ENCODE data around the gene UBE2E1.
"Not testable (repeated sequence)": the region's sequence is repeated elsewhere in the genome, so short reads cannot be mapped to it uniquely, and the experiment has no call there.

Gene UBE2E1

GRCh38 chr3:23837286-23837685 is 31.5 kb downstream of the UBE2E1 start:
- no peaks in the 10 kb centered on the region for H3K27me3 ChIP-seq (replicated peaks in 2 of 5; ENCODE audit: control insufficient read depth in 4 of 5, insufficient read depth in 5 of 5, low read length in 4 of 5)
- H3K36me3 ChIP-seq (ENCODE audit: control insufficient read depth in 4 of 4, insufficient read depth in 4 of 4, low read length in 3 of 4) = peaks cover 0 to 5% (median 1%) of the 10 kb centered on the region in 4 experiments
- H3K4me3 ChIP-seq (ENCODE audit: control insufficient read depth in 1 of 7, extremely low read depth in 1 of 7, insufficient read depth in 4 of 7, low read depth in 2 of 7, low read length in 6 of 7) = no peak overlapping the region
- no peak for DNase-seq
- ChIA-PET CTCF (interaction anchor here (0.8 to 5.7 kb wide), 13 partner anchors 8 to 71 kb away, joined by 3 to 45 read pairs (median 5); no protein-coding TSS in a partner anchor), POLR2A (no interaction called here)
- peaks cover 30 to 50% (median 37%) of the 10 kb centered on the region in 4 experiments for H3K4me1 ChIP-seq (ENCODE audit: control extremely low read depth in 1 of 4, control insufficient read depth in 4 of 4, insufficient read depth in 4 of 4, low read length in 3 of 4)
- WGBS (ENCODE audit: insufficient coverage) = 100% methylated on average over 1 of the region's 1 CpG
- H3K27ac ChIP-seq (ENCODE audit: insufficient read depth in 1 of 2, low read depth in 1 of 2, low read length in 2 of 2, poor library complexity in 1 of 2, severe bottlenecking in 2 of 2) = peak overlapping the region in 1 of 2 experiments; percentile 10
- no peaks in the 10 kb centered on the region for H3K9me3 ChIP-seq (ENCODE audit: control extremely low read depth in 1 of 5, control insufficient read depth in 4 of 5, insufficient read depth in 2 of 5, low read depth in 1 of 5, low read length in 4 of 5)

GRCh38 chr3:23837691-23838090 is 31.9 kb downstream of the UBE2E1 start:
- DNase-seq = no peak
- no peaks in the 10 kb centered on the region for H3K9me3 ChIP-seq (ENCODE audit: control extremely low read depth in 1 of 5, control insufficient read depth in 4 of 5, insufficient read depth in 2 of 5, low read depth in 1 of 5, low read length in 4 of 5)
- H3K4me3 ChIP-seq (ENCODE audit: control insufficient read depth in 1 of 7, extremely low read depth in 1 of 7, insufficient read depth in 4 of 7, low read depth in 2 of 7, low read length in 6 of 7) = no peak overlapping the region
- WGBS (ENCODE audit: insufficient coverage) = no CpG with 5 or more reads among the region's 1 CpG
- POLR2A ChIA-PET = no interaction called here
- H3K27me3 ChIP-seq (replicated peaks in 2 of 5; ENCODE audit: control insufficient read depth in 4 of 5, insufficient read depth in 5 of 5, low read length in 4 of 5) = no peaks in the 10 kb centered on the region
- H3K36me3 ChIP-seq (ENCODE audit: control insufficient read depth in 4 of 4, insufficient read depth in 4 of 4, low read length in 3 of 4) = peaks cover 0 to 2% (median 0%) of the 10 kb centered on the region in 4 experiments
- peak overlapping the region in 1 of 2 experiments; percentile 10 for H3K27ac ChIP-seq (ENCODE audit: insufficient read depth in 1 of 2, low read depth in 1 of 2, low read length in 2 of 2, poor library complexity in 1 of 2, severe bottlenecking in 2 of 2)
- CTCF ChIA-PET = interaction anchor here (0.8 to 5.7 kb wide), 10 partner anchors 8 to 52 kb away, joined by 3 to 45 read pairs (median 5); no protein-coding TSS in a partner anchor
- peaks cover 30 to 50% (median 37%) of the 10 kb centered on the region in 4 experiments for H3K4me1 ChIP-seq (ENCODE audit: control extremely low read depth in 1 of 4, control insufficient read depth in 4 of 4, insufficient read depth in 4 of 4, low read length in 3 of 4)

DNA sequence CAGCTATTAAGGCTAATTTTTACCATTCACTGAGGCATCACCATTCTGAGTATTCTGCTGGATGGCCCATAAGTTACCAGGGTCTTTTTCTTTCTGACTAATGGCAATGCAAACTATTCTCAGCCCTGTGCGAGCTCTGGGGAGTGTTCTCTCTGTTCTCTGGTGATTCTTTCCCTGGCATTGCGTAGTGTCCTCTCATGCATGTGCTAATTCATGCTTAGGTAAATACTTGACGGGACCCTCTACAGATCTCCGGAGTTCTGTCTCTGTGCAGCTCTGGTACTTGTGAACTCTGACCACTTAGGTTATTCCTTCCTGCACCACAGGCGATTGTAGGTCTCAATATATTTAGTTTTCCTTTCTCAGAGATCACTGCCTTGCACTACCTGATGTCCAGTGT is 34.8 kb downstream of the UBE2E1 start:
- Histone ChIP-seq H3K9me3 (ENCODE audit: control extremely low read depth in 1 of 5, control insufficient read depth in 4 of 5, insufficient read depth in 2 of 5, low read depth in 1 of 5, low read length in 4 of 5) (no peaks in the 10 kb centered on the region), H3K27ac (ENCODE audit: insufficient read depth in 1 of 2, low read depth in 1 of 2, low read length in 2 of 2, poor library complexity in 1 of 2, severe bottlenecking in 2 of 2) (no peak overlapping the region), H3K4me1 (ENCODE audit: control extremely low read depth in 1 of 4, control insufficient read depth in 4 of 4, insufficient read depth in 4 of 4, low read length in 3 of 4) (peaks cover 22 to 38% (median 30%) of the 10 kb centered on the region in 4 experiments), H3K4me3 (ENCODE audit: control insufficient read depth in 1 of 7, extremely low read depth in 1 of 7, insufficient read depth in 4 of 7, low read depth in 2 of 7, low read length in 6 of 7) (no peak overlapping the region), H3K36me3 (ENCODE audit: control insufficient read depth in 4 of 4, insufficient read depth in 4 of 4, low read length in 3 of 4) (peaks cover 0 to 4% (median 1%) of the 10 kb centered on the region in 4 experiments), H3K27me3 (replicated peaks in 2 of 5; ENCODE audit: control insufficient read depth in 4 of 5, insufficient read depth in 5 of 5, low read length in 4 of 5) (no peaks in the 10 kb centered on the region)
- 98% methylated on average over 4 of the region's 5 CpGs for WGBS (ENCODE audit: insufficient coverage)
- ChIA-PET CTCF (interaction anchor here (0.6 to 1.2 kb wide), 3 partner anchors 9 to 41 kb away, joined by 3 to 5 read pairs (median 4); no protein-coding TSS in a partner anchor), POLR2A (no interaction called here)
- no peak for DNase-seq

DNA sequence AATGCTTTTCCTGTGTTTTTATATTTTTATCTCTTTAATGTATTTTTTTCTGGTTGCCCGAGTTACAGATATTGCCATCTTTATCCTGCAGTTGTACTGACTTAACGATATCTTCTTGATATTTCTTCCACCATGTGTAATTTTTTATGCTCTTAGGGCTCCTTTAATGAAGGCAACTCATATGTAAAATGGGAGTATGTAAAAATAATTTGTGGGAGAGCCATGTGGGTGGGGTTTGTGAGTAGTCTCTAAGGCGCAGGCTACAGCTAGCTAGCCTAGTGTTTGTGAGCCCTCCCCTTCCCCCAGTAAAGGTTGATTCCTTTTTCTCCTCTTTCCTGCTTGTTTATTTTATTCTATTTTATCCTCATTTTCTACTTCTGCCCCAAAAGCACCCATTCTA is 38.1 kb downstream of the UBE2E1 start:
- Histone ChIP-seq H3K36me3 (ENCODE audit: control insufficient read depth in 4 of 4, insufficient read depth in 4 of 4, low read length in 3 of 4) (peaks cover 0 to 4% (median 1%) of the 10 kb centered on the region in 4 experiments), H3K27ac (ENCODE audit: insufficient read depth in 1 of 2, low read depth in 1 of 2, low read length in 2 of 2, poor library complexity in 1 of 2, severe bottlenecking in 2 of 2) (no peak overlapping the region), H3K4me3 (ENCODE audit: control insufficient read depth in 1 of 7, extremely low read depth in 1 of 7, insufficient read depth in 4 of 7, low read depth in 2 of 7, low read length in 6 of 7) (no peak overlapping the region), H3K9me3 (ENCODE audit: control extremely low read depth in 1 of 5, control insufficient read depth in 4 of 5, insufficient read depth in 2 of 5, low read depth in 1 of 5, low read length in 4 of 5) (no peaks in the 10 kb centered on the region), H3K4me1 (ENCODE audit: control extremely low read depth in 1 of 4, control insufficient read depth in 4 of 4, insufficient read depth in 4 of 4, low read length in 3 of 4) (peaks cover 4 to 16% (median 9%) of the 10 kb centered on the region in 4 experiments), H3K27me3 (replicated peaks in 2 of 5; ENCODE audit: control insufficient read depth in 4 of 5, insufficient read depth in 5 of 5, low read length in 4 of 5) (no peaks in the 10 kb centered on the region)
- CTCF ChIA-PET = interaction anchor here (1.0 to 6.2 kb wide), 4 partner anchors 8 to 31 kb away, joined by 3 to 45 read pairs (median 14); no protein-coding TSS in a partner anchor
- POLR2A ChIA-PET = no interaction called here
- no CpG with 5 or more reads among the region's 3 CpGs for WGBS (ENCODE audit: insufficient coverage)
- DNase-seq = no peak

DNA sequence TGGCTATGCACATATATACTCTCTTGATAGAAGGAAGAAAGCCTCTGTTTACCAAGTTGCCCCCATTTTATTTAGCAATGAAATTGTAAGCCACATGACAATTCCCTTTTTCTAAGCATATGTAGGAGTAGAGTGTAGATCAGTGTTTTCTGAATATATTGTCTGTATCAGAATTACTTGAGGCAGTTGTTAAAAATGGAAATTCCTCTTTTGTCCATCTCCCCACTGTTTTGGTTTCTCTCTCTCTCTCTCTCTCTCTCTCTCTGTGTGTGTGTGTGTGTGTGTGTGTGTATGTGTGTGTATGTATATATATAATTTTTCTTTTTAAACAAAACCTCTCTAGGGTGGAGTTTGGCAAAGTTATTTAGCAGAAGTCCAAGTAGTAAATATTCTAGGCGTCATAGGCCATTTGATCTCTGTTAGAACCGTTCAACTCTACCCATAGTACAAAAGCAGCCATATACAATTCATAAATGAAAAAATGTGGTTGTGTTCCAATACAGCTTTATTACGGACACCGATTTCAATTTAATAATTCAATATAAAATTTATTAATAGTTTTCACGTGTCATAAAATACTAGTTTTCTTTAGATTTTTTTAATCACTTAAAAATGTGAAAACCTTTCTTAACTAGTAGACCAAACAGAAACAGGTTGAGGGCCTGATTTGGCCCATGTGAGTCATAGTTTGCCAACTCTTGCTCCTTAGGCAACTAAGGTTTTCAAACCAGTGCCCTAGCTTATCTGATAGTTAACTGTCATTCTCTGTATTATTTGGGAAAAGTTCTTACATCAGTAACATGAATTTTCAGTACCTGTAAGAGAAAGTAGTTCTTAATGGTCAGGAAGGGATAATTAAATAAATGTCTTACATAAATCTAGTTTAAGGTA is 39.8 kb downstream of the UBE2E1 start:
- ChIA-PET POLR2A (no interaction called here), CTCF (interaction anchor here (0.9 to 6.2 kb wide), 3 partner anchors 10 to 38 kb away, joined by 3 to 45 read pairs (median 22); no protein-coding TSS in a partner anchor)
- Histone ChIP-seq H3K9me3 (ENCODE audit: control extremely low read depth in 1 of 5, control insufficient read depth in 4 of 5, insufficient read depth in 2 of 5, low read depth in 1 of 5, low read length in 4 of 5) (peaks cover 0 to 3% (median 0%) of the 10 kb centered on the region in 5 experiments), H3K4me3 (ENCODE audit: control insufficient read depth in 1 of 7, extremely low read depth in 1 of 7, insufficient read depth in 4 of 7, low read depth in 2 of 7, low read length in 6 of 7) (no peak overlapping the region), H3K4me1 (ENCODE audit: control extremely low read depth in 1 of 4, control insufficient read depth in 4 of 4, insufficient read depth in 4 of 4, low read length in 3 of 4) (peaks cover 4 to 12% (median 8%) of the 10 kb centered on the region in 4 experiments), H3K27ac (ENCODE audit: insufficient read depth in 1 of 2, low read depth in 1 of 2, low read length in 2 of 2, poor library complexity in 1 of 2, severe bottlenecking in 2 of 2) (peak overlapping the region in 1 of 2 experiments; percentile 16), H3K27me3 (replicated peaks in 2 of 5; ENCODE audit: control insufficient read depth in 4 of 5, insufficient read depth in 5 of 5, low read length in 4 of 5) (no peaks in the 10 kb centered on the region), H3K36me3 (ENCODE audit: control insufficient read depth in 4 of 4, insufficient read depth in 4 of 4, low read length in 3 of 4) (peaks cover 0 to 4% (median 1%) of the 10 kb centered on the region in 4 experiments)
- peak in 2 of 3 donors; percentile 37 to 48 for DNase-seq
- WGBS (ENCODE audit: insufficient coverage) = no CpG with 5 or more reads among the region's 5 CpGs

GRCh38 chr3:23849462-23849861 is 43.7 kb downstream of the UBE2E1 start:
- H3K4me3 ChIP-seq (ENCODE audit: control insufficient read depth in 1 of 7, extremely low read depth in 1 of 7, insufficient read depth in 4 of 7, low read depth in 2 of 7, low read length in 6 of 7); DNase-seq; H3K4me1 ChIP-seq (ENCODE audit: control extremely low read depth in 1 of 4, control insufficient read depth in 4 of 4, insufficient read depth in 4 of 4, low read length in 3 of 4); H3K27ac ChIP-seq (ENCODE audit: insufficient read depth in 1 of 2, low read depth in 1 of 2, low read length in 2 of 2, poor library complexity in 1 of 2, severe bottlenecking in 2 of 2); H3K27me3 ChIP-seq (replicated peaks in 2 of 5; ENCODE audit: control insufficient read depth in 4 of 5, insufficient read depth in 5 of 5, low read length in 4 of 5); POLR2A ChIA-PET; H3K9me3 ChIP-seq (ENCODE audit: control extremely low read depth in 1 of 5, control insufficient read depth in 4 of 5, insufficient read depth in 2 of 5, low read depth in 1 of 5, low read length in 4 of 5): not testable (repeated sequence)
- WGBS (ENCODE audit: insufficient coverage) = 100% methylated on average over 1 of the region's 2 CpGs
- CTCF ChIA-PET = interaction anchor here (1.9 kb wide), 1 partner anchor 11 kb away, joined by 4 read pairs; no protein-coding TSS in a partner anchor
- H3K36me3 ChIP-seq (ENCODE audit: control insufficient read depth in 4 of 4, insufficient read depth in 4 of 4, low read length in 3 of 4) = peaks cover 4 to 15% (median 8%) of the 10 kb centered on the region in 4 experiments

Data from common myeloid progenitor, CD34-positive (primary cell).